Heart left ventricle (tissue), 16 donors: Measurements from ENCODE around the gene SLA2. TPM values are rescaled to one million over a fixed set of nuclear protein-coding genes. Genes with fewer than 3 reads are reported as not detected.
A peak's percentile ranks its signal among the peaks of the same experiment; 100 is the strongest.
"Not testable (repeated sequence)": the region's sequence is repeated elsewhere in the genome, so short reads cannot be mapped to it uniquely, and the experiment has no call there.

ENCODE experiments used
- ATAC-seq, 4 donors: fragments of 200-7000 bp; cut with Tn5 transposase; one replicate each; pipeline ENCODE4 v1.9.1; 2020 to 2022; ENCODE audit warnings: moderate library complexity in 4 of 4, mild to moderate bottlenecking in 3 of 4, moderate number of reproducible peaks in 1 of 4
- DNase-seq, 5 donors: peaks; one replicate each; pipeline ENCODE4 v3.0.0-alpha.2; 2020
- H3K27ac ChIP-seq, 12 donors: fragments of 200-600 bp; sonication (generic) in 4 of 12; one replicate each; pipeline versions ENCODE4 v1.5.0 to v1.8.0; 2016 to 2022; ENCODE audit warnings: mild to moderate bottlenecking in 2 of 12
- H3K27me3 ChIP-seq, 9 donors: fragments of 200-600 bp; sonication (generic) in 2 of 9; one replicate each; pipeline versions ENCODE4 v1.5.1 to v1.8.0; 2016 to 2022; ENCODE audit warnings: mild to moderate bottlenecking in 3 of 9
- H3K36me3 ChIP-seq, 9 donors: fragments of 200-600 bp; sonication (generic) in 2 of 9; one replicate each; pipeline versions ENCODE4 v1.5.0 to v1.8.0; 2018 to 2022; ENCODE audit warnings: mild to moderate bottlenecking in 2 of 9
- H3K4me1 ChIP-seq, 12 donors: fragments of 200-600 bp; sonication (generic) in 4 of 12; one replicate each; pipeline versions ENCODE4 v1.5.0 to v1.8.0; 2016 to 2022; ENCODE audit warnings: mild to moderate bottlenecking in 3 of 12
- H3K4me3 ChIP-seq, 12 donors: fragments of 200-600 bp; sonication (generic) in 4 of 12; one replicate each; pipeline versions ENCODE4 v1.5.0 to v1.8.0; 2017 to 2022; ENCODE audit warnings: mild to moderate bottlenecking in 9 of 12, moderate library complexity in 4 of 12
- H3K9me3 ChIP-seq, 12 donors: fragments of 200-600 bp; sonication (generic) in 4 of 12; one replicate each; pipeline versions ENCODE4 v1.5.0 to v1.8.0; 2016 to 2022; ENCODE audit warnings: mild to moderate bottlenecking in 1 of 12
- CTCF ChIP-seq, 12 donors: fragments of 200-600 bp; sonication (generic) in 4 of 12; IDR thresholded peaks; one replicate each; pipeline versions ENCODE4 v1.5.0 to v1.8.0; 2018 to 2022; ENCODE audit warnings: antibody characterized with exemption in 12 of 12, mild to moderate bottlenecking in 5 of 12
- POLR2A ChIP-seq, 2 donors: fragments of 450-650 bp; IDR thresholded peaks; one replicate each; pipeline ENCODE4 v1.6.1; 2017; ENCODE audit warnings: antibody characterized with exemption in 2 of 2, mild to moderate bottlenecking in 2 of 2, moderate library complexity in 2 of 2
- WGBS, 4 donors: extraction: QIAGEN DNeasy Blood & Tissue Kit in 2 of 4; methylation state at CpG; one replicate each; pipeline versions ENCODE4 v1.1.5 to v1.1.7; 2013 to 2018; 5-methylcytosine and 5-hydroxymethylcytosine counted together
- intact Hi-C, 10 donors: fragments of 100-400 bp; cut with DNase I; formaldehyde crosslinking; loops; one replicate each; pipeline versions ENCODE4 v1.11.1 to v1.14.2; 2022
- polyA plus RNA-seq, 2 donors: library from polyadenylated mRNA; stranded (reverse); fragments of 200-250 nt; gene quantifications; one replicate each; pipeline ENCODE4 v1.2.3, GENCODE V29; 2013
- total RNA-seq, 9 donors: library from RNA; depleted of rRNA in 2 of 9; stranded (reverse); fragments of >200 nt in 2 of 9; fragmentation: NEBNext Ultra II Directional in 3 of 9; extraction: Animal tissue kit (Norgen Biotek cat#: 25700) in 3 of 9; gene quantifications; one replicate each; pipeline versions ENCODE4 v1.1.0 to v1.2.4, GENCODE V29; 2016 to 2023
- donor health status: ischemic (EF 13 %, LVEDD 7.1; RV severe dilation, severe dysfunction).
- donor health status: healthy with polysubstance abuse.
- donor health status: DM: no; HTN: yes; CAD: no.
- donor health status: DM: no; HTN: no; CAD: no.
- donor health status: ischemic (EF 25% LVEDD 6.9; RV normal size, moderate dysfunction).
- donor health status: ischemic (EF 25% LVEDD 5.7; RV mildly dilated, moderate dysfunction).
- donor health status: healthy.
- donor health status: DM: yes; HTN: yes; CAD: no.
- donor health status: ischemic (EF 35%, LVEDD 5.7; RV mildly dilated, moderate dysfunction).
- donor health status: nonischemic (EF 11% LVEDD 7.7; RV severe dilation, severe dysfunction).
- donor health status: DM: yes; HTN: yes; CAD: no.
- donor health status: PGD.
- donor health status: ischemic (EF 29% LVEDD 5.4; RV normal size, mild dysfunction).
- donor health status: nonischemic (EF 23%, LVEDD 6.1; RV moderate dilation, normal function).

The SLA2 gene
- total and polyA plus RNA-seq, 11 donors = 0.14 to 3.0 (median 0.36) TPM

- Histone ChIP-seq H3K9me3 (no peaks in the 10 kb centered on the region), H3K27me3 (no peaks in the 10 kb centered on the region), H3K4me3 (no peak overlapping the region), H3K27ac (no peak overlapping the region), H3K4me1 (peaks cover 0 to 10% (median 2%) of the 10 kb centered on the region in 12 donors), H3K36me3 (peaks cover 0 to 3% (median 0%) of the 10 kb centered on the region in 9 donors)
- ATAC-seq (no peak), DNase-seq (no peak)
- WGBS, 4 donors = 94 to 97% (median 96%) methylated on average over 5 of the region's 5 CpGs
- TF ChIP-seq CTCF (IDR thresholded peaks at IDR 0.05) (no peak), POLR2A (IDR thresholded peaks at IDR 0.05) (no peak)
- intact Hi-C loops = loop anchor here in 1 of 10 donors (10.0 kb wide), 1 partner anchor 64 kb away; no protein-coding TSS in a partner anchor
These were observed 25.1 kb downstream of the SLA2 start for GRCh38 chr20:36620917-36621316.

GRCh38 chr20:36614781-36615557, 31.0 kb downstream of the SLA2 start:
- peaks cover 0 to 62% (median 54%) of the 10 kb centered on the region in 9 donors for H3K36me3 ChIP-seq
- intact Hi-C loops = loop anchor here in 5 of 10 donors (5.0 to 10.0 kb wide), 4 partner anchors 137 to 272 kb away; no protein-coding TSS in a partner anchor
- ATAC-seq = peak in 1 of 4 donors; percentile 22
- no peak for TF ChIP-seq CTCF (IDR thresholded peaks at IDR 0.05)
- TF ChIP-seq POLR2A (IDR thresholded peaks at IDR 0.05) = no peak
- no peak for DNase-seq
- H3K4me1 ChIP-seq = no peaks in the 10 kb centered on the region
- no peak overlapping the region for H3K4me3 ChIP-seq
- 83 to 91% (median 87%) methylated on average over 11 to 14 of the region's 14 CpGs for WGBS, 4 donors
- no peak overlapping the region for H3K27ac ChIP-seq
- H3K27me3 ChIP-seq = no peaks in the 10 kb centered on the region
- no peaks in the 10 kb centered on the region for H3K9me3 ChIP-seq

- H3K27me3 ChIP-seq = no peaks in the 10 kb centered on the region
- H3K27ac ChIP-seq = no peak overlapping the region
- no peak overlapping the region for H3K4me3 ChIP-seq
- 66 to 83% (median 82%) methylated on average over 3 of the region's 3 CpGs for WGBS, 4 donors
- intact Hi-C loops = loop anchor here in 6 of 10 donors (2.0 to 10.0 kb wide), 5 partner anchors 138 to 273 kb away; no protein-coding TSS in a partner anchor
- peaks cover 0 to 71% (median 62%) of the 10 kb centered on the region in 9 donors for H3K36me3 ChIP-seq
- no peaks in the 10 kb centered on the region for H3K9me3 ChIP-seq
- ATAC-seq = peak in 1 of 4 donors; percentile 14
- DNase-seq = no peak
- H3K4me1 ChIP-seq = no peaks in the 10 kb centered on the region
- TF ChIP-seq POLR2A (IDR thresholded peaks at IDR 0.05) (no peak), CTCF (IDR thresholded peaks at IDR 0.05) (no peak)
These were observed 32.0 kb downstream of the SLA2 start for GRCh38 chr20:36613974-36614373.

- no peak for ATAC-seq
- intact Hi-C loops = loop anchor here in 6 of 10 donors (2.0 to 10.0 kb wide), 5 partner anchors 141 to 276 kb away; no protein-coding TSS in a partner anchor
These were observed 34.4 kb downstream of the SLA2 start for GRCh38 chr20:36611625-36612024.

GRCh38 chr20:36608388-36608728, 37.6 kb downstream of the SLA2 start:
- intact Hi-C loops = loop anchor here in 4 of 10 donors (5.0 to 10.0 kb wide), 6 partner anchors 36 to 404 kb away; partner anchors contain the start of genes DSN1 (in 1 of the 4), NDRG3 (in 1 of the 4) and TGIF2 (in 1 of the 4)
- H3K4me3 ChIP-seq, DNase-seq, H3K27me3 ChIP-seq, H3K9me3 ChIP-seq, ATAC-seq, H3K27ac ChIP-seq: not testable (repeated sequence)
- peaks cover 4 to 26% (median 20%) of the 10 kb centered on the region in 12 donors for H3K4me1 ChIP-seq
- H3K36me3 ChIP-seq = peaks cover 0 to 59% (median 56%) of the 10 kb centered on the region in 9 donors
- 84 to 95% (median 92%) methylated on average over 6 of the region's 6 CpGs for WGBS, 4 donors

More at GRCh38 chr20:36611625-36612024, 34.4 kb downstream of the SLA2 start:
- no peaks in the 10 kb centered on the region for H3K9me3 ChIP-seq
- peaks cover 2 to 17% (median 11%) of the 10 kb centered on the region in 12 donors for H3K4me1 ChIP-seq
- H3K4me3 ChIP-seq = no peak overlapping the region
- TF ChIP-seq POLR2A (IDR thresholded peaks at IDR 0.05) = no peak
- TF ChIP-seq CTCF (IDR thresholded peaks at IDR 0.05) = no peak
- no peak overlapping the region for H3K27ac ChIP-seq
- peaks cover 0 to 87% (median 75%) of the 10 kb centered on the region in 9 donors for H3K36me3 ChIP-seq
- WGBS, 4 donors = 85 to 92% (median 88%) methylated on average over 5 of the region's 5 CpGs
- DNase-seq = no peak
- no peaks in the 10 kb centered on the region for H3K27me3 ChIP-seq
